SIG-M5 treated with dmso at 0.1 percent for 504 hours (cell line): ENCODE data around the gene ICOSLG.
"Not testable (repeated sequence)": the region's sequence is repeated elsewhere in the genome, so short reads cannot be mapped to it uniquely, and the experiment has no call there.

Source experiments
- DNase-seq: peaks from one replicate; lab custom pipeline; 2025; ENCODE audit not compliant: unreplicated experiment; lab: John Stamatoyannopoulos, UW

The ICOSLG gene

GRCh38 chr21:44227614-44228013 lies 13.1 kb downstream of the ICOSLG start:
- not testable (repeated sequence) for DNase-seq

GRCh38 chr21:44225605-44226004 lies 15.1 kb downstream of the ICOSLG start:
- DNase-seq: not testable (repeated sequence)

GRCh38 chr21:44223334-44223733 lies 17.4 kb downstream of the ICOSLG start:
- DNase-seq: not testable (repeated sequence)

GRCh38 chr21:44220674-44221073 lies 20.1 kb downstream of the ICOSLG start:
- not testable (repeated sequence) for DNase-seq

GRCh38 chr21:44218461-44218860 lies 22.3 kb downstream of the ICOSLG start:
- DNase-seq: not testable (repeated sequence)

- DNase-seq: not testable (repeated sequence)
These were observed 28.8 kb downstream of the ICOSLG start for GRCh38 chr21:44211978-44212377.

- not testable (repeated sequence) for DNase-seq
These were observed 29.2 kb downstream of the ICOSLG start for GRCh38 chr21:44211574-44211973.

GRCh38 chr21:44207860-44208646 lies 32.7 kb downstream of the ICOSLG start:
- DNase-seq: not testable (repeated sequence)

GRCh38 chr21:44206698-44207676 lies 33.8 kb downstream of the ICOSLG start:
- DNase-seq: not testable (repeated sequence)

GRCh38 chr21:44206187-44206586 lies 34.6 kb downstream of the ICOSLG start:
- DNase-seq: not testable (repeated sequence)

- DNase-seq: not testable (repeated sequence)
These were observed 38.0 kb downstream of the ICOSLG start for GRCh38 chr21:44202590-44203299.

GRCh38 chr21:44199997-44200396 lies 40.7 kb downstream of the ICOSLG start:
- DNase-seq: not testable (repeated sequence)

- DNase-seq: no peak
These were observed 41.3 kb downstream of the ICOSLG start for GRCh38 chr21:44199448-44199847.

- not testable (repeated sequence) for DNase-seq
These were observed 43.6 kb downstream of the ICOSLG start for GRCh38 chr21:44197156-44197516.

GRCh38 chr21:44196212-44197155 lies 44.3 kb downstream of the ICOSLG start:
- DNase-seq: peak; percentile 59

GRCh38 chr21:44194888-44195287 lies 45.9 kb downstream of the ICOSLG start:
- DNase-seq: not testable (repeated sequence)

- DNase-seq: not testable (repeated sequence)
These were observed 46.3 kb downstream of the ICOSLG start for GRCh38 chr21:44194451-44194850.

GRCh38 chr21:44193108-44193507 lies 47.6 kb downstream of the ICOSLG start:
- DNase-seq: not testable (repeated sequence)

- DNase-seq: not testable (repeated sequence)
These were observed 50.1 kb downstream of the ICOSLG start for GRCh38 chr21:44190349-44191271.
